IPS DF 19.7 (cell line): Measurements from ENCODE around the gene DACH1.

Experiments used
- DNase-seq: peaks from one replicate; pipeline ENCODE4 v3.0.0-alpha.2; 2013; ENCODE audit warnings: low read depth, low spot score

The DACH1 gene

GRCh38 chr13:71395053-71395452 is 472.0 kb downstream of the DACH1 start:
- no peak for DNase-seq

DNA sequence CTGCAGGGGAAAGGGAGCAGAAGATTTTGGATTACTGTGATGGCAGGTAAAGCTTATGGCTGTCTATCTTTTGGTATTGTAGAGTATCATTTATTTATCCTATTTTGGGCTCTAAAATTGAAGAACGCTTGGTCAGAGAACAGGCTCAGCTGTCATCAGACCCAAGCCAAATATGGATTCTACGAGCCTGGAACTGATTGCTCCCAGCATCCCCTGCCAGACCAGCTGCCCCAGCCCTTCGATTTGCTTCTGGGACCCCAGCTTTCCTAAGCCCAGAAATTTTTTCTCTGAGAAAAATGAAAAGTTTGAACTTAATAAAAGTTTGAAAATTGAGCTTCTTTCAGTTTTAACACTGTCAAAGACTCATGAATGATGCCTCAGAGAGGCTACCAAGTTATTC is 472.8 kb downstream of the DACH1 start:
- DNase-seq: no peak
